GM19452 (cell line): Measurements from ENCODE around the gene CALN1.
"Not testable (repeated sequence)": the region's sequence is repeated elsewhere in the genome, so short reads cannot be mapped to it uniquely, and the experiment has no call there.

Source experiments
- ATAC-seq: cut with Tn5 transposase; IDR thresholded peaks from one replicate; pipeline ENCODE4 v1.9.1; 2021; ENCODE audit not compliant: unreplicated experiment

Gene CALN1

GRCh38 chr7:72106405-72106804, 305.7 kb downstream of the CALN1 start:
- no peak for ATAC-seq

- no peak for ATAC-seq
Observed at GRCh38 chr7:72101444-72101843, 310.7 kb downstream of the CALN1 start.

- ATAC-seq: no peak
Observed at GRCh38 chr7:72099784-72100183, 312.4 kb downstream of the CALN1 start.

- ATAC-seq: no peak
Observed at GRCh38 chr7:72098807-72099580, 313.1 kb downstream of the CALN1 start.

- no peak for ATAC-seq
Observed at GRCh38 chr7:72097226-72097625, 314.9 kb downstream of the CALN1 start.

GRCh38 chr7:72092769-72093168, 319.4 kb downstream of the CALN1 start:
- ATAC-seq: no peak

GRCh38 chr7:72087926-72088325, 324.2 kb downstream of the CALN1 start:
- no peak for ATAC-seq

GRCh38 chr7:72080865-72081510, 331.1 kb downstream of the CALN1 start:
- no peak for ATAC-seq

- no peak for ATAC-seq
Observed at GRCh38 chr7:72080341-72080766, 331.8 kb downstream of the CALN1 start.

GRCh38 chr7:72078856-72079255, 333.3 kb downstream of the CALN1 start:
- ATAC-seq: no peak

- no peak for ATAC-seq
Observed at GRCh38 chr7:72078301-72078700, 333.8 kb downstream of the CALN1 start.

- ATAC-seq: no peak
Observed at GRCh38 chr7:72077786-72078185, 334.4 kb downstream of the CALN1 start.

- ATAC-seq: no peak
Observed at GRCh38 chr7:72072901-72073300, 339.2 kb downstream of the CALN1 start.

- no peak for ATAC-seq
Observed at GRCh38 chr7:72069263-72069662, 342.9 kb downstream of the CALN1 start.

- not testable (repeated sequence) for ATAC-seq
Observed at GRCh38 chr7:72065764-72066163, 346.4 kb downstream of the CALN1 start.

- ATAC-seq: no peak
Observed at GRCh38 chr7:72064916-72065315, 347.2 kb downstream of the CALN1 start.

GRCh38 chr7:72063330-72063729, 348.8 kb downstream of the CALN1 start:
- ATAC-seq: no peak

GRCh38 chr7:72062666-72063065, 349.5 kb downstream of the CALN1 start:
- no peak for ATAC-seq

GRCh38 chr7:72059925-72060324, 352.2 kb downstream of the CALN1 start:
- no peak for ATAC-seq

- ATAC-seq: no peak
Observed at GRCh38 chr7:72058579-72058978, 353.6 kb downstream of the CALN1 start.

GRCh38 chr7:72057796-72058195, 354.3 kb downstream of the CALN1 start:
- ATAC-seq: no peak

- no peak for ATAC-seq
Observed at GRCh38 chr7:72057231-72057630, 354.9 kb downstream of the CALN1 start.

- ATAC-seq: no peak
Observed at GRCh38 chr7:72055426-72055825, 356.7 kb downstream of the CALN1 start.
